OCI-LY3 (cell line): ENCODE results near the gene HES6.

Experiments
- CTCF ChIP-seq: fragments of 200-600, 300-600 bp; sonication (generic); IDR thresholded peaks from 2 replicates; pipeline ENCODE4 v1.5.1; 2014; ENCODE audit warnings: antibody characterized with exemption, low read length, low read depth
- EZH2phosphoT487 ChIP-seq: fragments of 200-600 bp; shearing (Covaris generic); IDR thresholded peaks from 2 replicates; pipeline ENCODE4 v1.6.1; 2018; ENCODE audit warnings: antibody characterized with exemption, mixed run types, low read depth

- TF ChIP-seq CTCF (no peak), EZH2phosphoT487 (no peak)
Observed at GRCh38 chr2:238270606-238271005, 30.8 kb upstream of the HES6 start.
